Measurements from ENCODE around the gene SEMA3C. TPM values are rescaled to one million over a fixed set of nuclear protein-coding genes. Genes with fewer than 3 reads are reported as not detected.

Gene SEMA3C
- total RNA-seq = 100 to 1,000 TPM in 1 of 2 donors, 10 to 100 TPM in 1; 41.9 to 103 TPM

GRCh38 chr7:80918909-80919721 is at the start of gene SEMA3C:
Gene SEMA3C (minus strand): TSS chr7:80919051. CDS start chr7:80916781, 2,270 bp downstream.
- Histone ChIP-seq H3K36me3 (no peaks in the 10 kb centered on the region), H3K4me1 (peaks cover 6% of the 10 kb centered on the region), H3K4me3 (peak within 1 kb of the TSS; percentile 41), H3K9ac (ENCODE audit: low read depth in 2 of 2, low read length in 2 of 2) (peak within 1 kb of the TSS; percentile 37 to 52), H3K27me3 (no peaks in the 10 kb centered on the region), H3K27ac (peak within 1 kb of the TSS; percentile 87), H3K9me3 (no peaks in the 10 kb centered on the region)
- intact Hi-C loops (cut with DNase I) = loop anchor here (5.0 to 10.0 kb wide), 2 partner anchors 214 to 538 kb away; no protein-coding TSS in a partner anchor
- no peak for TF ChIP-seq CTCF (IDR thresholded peaks at IDR 0.05)
- peak; percentile 90 for DNase-seq

GRCh38 chr7:80968606-80969005 is 49.8 kb upstream of the SEMA3C start:
- H3K36me3 ChIP-seq = no peaks in the 10 kb centered on the region

GRCh38 chr7:80967917-80968297 is 49.1 kb upstream of the SEMA3C start:
- no peak overlapping the region for H3K4me3 ChIP-seq
- no peak overlapping the region for H3K9ac ChIP-seq (ENCODE audit: low read depth in 2 of 2, low read length in 2 of 2)
- H3K27me3 ChIP-seq = no peaks in the 10 kb centered on the region
- TF ChIP-seq CTCF (IDR thresholded peaks at IDR 0.05) = no peak
- intact Hi-C loops (cut with DNase I) = no loop called here
- H3K27ac ChIP-seq = no peak overlapping the region
- no peaks in the 10 kb centered on the region for H3K36me3 ChIP-seq
- H3K9me3 ChIP-seq = no peaks in the 10 kb centered on the region
- H3K4me1 ChIP-seq = no peaks in the 10 kb centered on the region
- DNase-seq = no peak

More at GRCh38 chr7:80968606-80969005, 49.8 kb upstream of the SEMA3C start:
- intact Hi-C loops (cut with DNase I) = no loop called here
- no peak for DNase-seq
- no peak overlapping the region for H3K4me3 ChIP-seq
- no peak for TF ChIP-seq CTCF (IDR thresholded peaks at IDR 0.05)
- no peak overlapping the region for H3K9ac ChIP-seq (ENCODE audit: low read depth in 2 of 2, low read length in 2 of 2)
- H3K4me1 ChIP-seq = no peaks in the 10 kb centered on the region
- H3K27me3 ChIP-seq = no peaks in the 10 kb centered on the region
- no peak overlapping the region for H3K27ac ChIP-seq
- H3K9me3 ChIP-seq = no peaks in the 10 kb centered on the region

GRCh38 chr7:80967071-80967916 is 48.4 kb upstream of the SEMA3C start:
- Histone ChIP-seq H3K4me3 (no peak overlapping the region), H3K9ac (ENCODE audit: low read depth in 2 of 2, low read length in 2 of 2) (no peak overlapping the region), H3K4me1 (no peaks in the 10 kb centered on the region), H3K27me3 (no peaks in the 10 kb centered on the region), H3K9me3 (no peaks in the 10 kb centered on the region), H3K36me3 (no peaks in the 10 kb centered on the region), H3K27ac (no peak overlapping the region)
- DNase-seq = no peak
- intact Hi-C loops (cut with DNase I) = no loop called here
- no peak for TF ChIP-seq CTCF (IDR thresholded peaks at IDR 0.05)

GRCh38 chr7:80960244-80960795 is 41.5 kb upstream of the SEMA3C start:
- Histone ChIP-seq H3K4me3 (no peak overlapping the region), H3K27me3 (no peaks in the 10 kb centered on the region), H3K27ac (no peak overlapping the region), H3K4me1 (no peaks in the 10 kb centered on the region), H3K9me3 (no peaks in the 10 kb centered on the region), H3K36me3 (no peaks in the 10 kb centered on the region), H3K9ac (ENCODE audit: low read depth in 2 of 2, low read length in 2 of 2) (no peak overlapping the region)
- DNase-seq = no peak
- intact Hi-C loops (cut with DNase I) = no loop called here
- no peak for TF ChIP-seq CTCF (IDR thresholded peaks at IDR 0.05)
